Lower leg skin (tissue), 3 donors: ENCODE measurements around the gene SLC7A10.

Source experiments
- POLR2A ChIP-seq, 2 donors: fragments of 450-650 bp; IDR thresholded peaks; one replicate each; pipeline ENCODE4 v1.6.1; 2016 to 2017; ENCODE audit warnings: antibody characterized with exemption in 2 of 2, mild to moderate bottlenecking in 1 of 2, moderate library complexity in 1 of 2
- TF ChIP-seq, protein P1 (sequence below), 3 donors: fragments of 450-650 bp; IDR thresholded peaks; one replicate each; pipeline ENCODE4 v1.5.1; 2016; ENCODE audit warnings: antibody characterized with exemption in 3 of 3, mild to moderate bottlenecking in 3 of 3, moderate library complexity in 2 of 3

DNA sequence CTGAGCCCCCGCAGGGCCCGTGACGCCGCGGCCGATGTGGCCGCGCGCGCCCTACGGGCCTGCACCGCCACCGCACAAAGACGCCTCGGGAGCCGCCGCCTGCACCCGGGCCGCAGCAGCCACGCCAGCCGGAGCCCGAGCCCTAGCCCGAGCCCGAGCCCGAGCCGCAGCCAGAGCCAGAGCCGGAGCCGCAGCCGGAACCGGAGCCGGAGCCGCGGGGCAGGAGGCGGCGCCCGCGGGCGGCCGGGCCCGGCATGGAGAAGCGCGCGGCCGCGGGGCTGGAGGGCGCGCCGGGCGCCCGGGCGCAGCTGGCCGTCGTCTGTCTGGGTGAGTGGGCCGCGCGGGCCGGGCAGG lies 31.1 kb downstream of the SLC7A10 start:
- no peak for TF ChIP-seq POLR2A (IDR thresholded peaks at IDR 0.05)
- TF ChIP-seq, protein P1, sequence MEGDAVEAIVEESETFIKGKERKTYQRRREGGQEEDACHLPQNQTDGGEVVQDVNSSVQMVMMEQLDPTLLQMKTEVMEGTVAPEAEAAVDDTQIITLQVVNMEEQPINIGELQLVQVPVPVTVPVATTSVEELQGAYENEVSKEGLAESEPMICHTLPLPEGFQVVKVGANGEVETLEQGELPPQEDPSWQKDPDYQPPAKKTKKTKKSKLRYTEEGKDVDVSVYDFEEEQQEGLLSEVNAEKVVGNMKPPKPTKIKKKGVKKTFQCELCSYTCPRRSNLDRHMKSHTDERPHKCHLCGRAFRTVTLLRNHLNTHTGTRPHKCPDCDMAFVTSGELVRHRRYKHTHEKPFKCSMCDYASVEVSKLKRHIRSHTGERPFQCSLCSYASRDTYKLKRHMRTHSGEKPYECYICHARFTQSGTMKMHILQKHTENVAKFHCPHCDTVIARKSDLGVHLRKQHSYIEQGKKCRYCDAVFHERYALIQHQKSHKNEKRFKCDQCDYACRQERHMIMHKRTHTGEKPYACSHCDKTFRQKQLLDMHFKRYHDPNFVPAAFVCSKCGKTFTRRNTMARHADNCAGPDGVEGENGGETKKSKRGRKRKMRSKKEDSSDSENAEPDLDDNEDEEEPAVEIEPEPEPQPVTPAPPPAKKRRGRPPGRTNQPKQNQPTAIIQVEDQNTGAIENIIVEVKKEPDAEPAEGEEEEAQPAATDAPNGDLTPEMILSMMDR (IDR thresholded peaks at IDR 0.05) = no peak
